CD4-positive, alpha-beta T cell treated with Interleukin-15 for 1 hour (primary cell): ENCODE data around the gene ACOT2.

Source experiments
- DNase-seq: peaks from one replicate; pipeline ENCODE4 v3.0.0-alpha.2; 2020

Gene ACOT2

DNA sequence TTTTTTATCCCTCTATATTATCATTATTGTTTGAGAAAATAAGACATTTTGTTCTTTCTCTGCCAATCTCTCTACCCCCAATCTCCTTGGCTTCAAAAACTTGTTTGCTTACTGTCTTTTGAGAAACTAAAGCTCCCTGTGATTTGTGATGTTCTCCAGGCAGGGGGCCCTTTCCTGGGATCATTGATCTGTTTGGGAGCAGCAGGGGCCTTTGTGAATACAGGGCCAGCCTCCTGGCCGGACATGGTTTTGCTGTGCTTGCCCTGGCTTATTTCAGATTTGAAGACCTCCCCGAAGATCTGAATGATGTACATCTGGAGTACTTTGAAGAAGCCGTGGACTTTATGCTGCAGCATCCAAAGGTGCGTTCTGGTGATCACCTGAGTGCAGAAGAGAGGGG lies 47.8 kb downstream of the ACOT2 start:
- DNase-seq = no peak

DNA sequence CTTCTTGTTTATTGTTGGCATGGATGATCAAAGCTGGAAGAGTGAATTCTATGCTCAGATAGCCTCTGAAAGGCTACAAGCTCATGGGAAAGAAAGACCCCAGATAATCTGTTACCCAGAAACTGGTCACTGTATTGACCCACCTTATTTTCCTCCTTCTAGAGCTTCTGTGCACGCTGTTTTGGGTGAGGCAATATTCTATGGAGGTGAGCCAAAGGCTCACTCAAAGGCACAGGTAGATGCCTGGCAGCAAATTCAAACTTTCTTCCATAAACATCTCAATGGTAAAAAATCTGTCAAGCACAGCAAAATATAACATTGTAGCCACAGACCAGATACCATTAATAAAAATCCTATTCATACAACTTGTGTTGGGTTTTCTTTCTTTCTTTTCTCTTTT lies 50.5 kb downstream of the ACOT2 start:
- DNase-seq = no peak

GRCh38 chr14:73620268-73620667 lies 51.3 kb downstream of the ACOT2 start:
- DNase-seq = no peak

- no peak for DNase-seq
Observed at GRCh38 chr14:73623504-73624054, 54.6 kb downstream of the ACOT2 start.
